Amygdala (tissue), 56 donors: ENCODE measurements around the gene LIN54.
A peak's percentile ranks its signal among the peaks of the same experiment; 100 is the strongest.
"Not testable (repeated sequence)": the region's sequence is repeated elsewhere in the genome, so short reads cannot be mapped to it uniquely, and the experiment has no call there.

Experiments used
- DNase-seq, 56 donors: peaks; one replicate each; lab custom pipeline; 2025; lab: John Stamatoyannopoulos, UW

The LIN54 gene

GRCh38 chr4:83010522-83011318 is at the start of gene LIN54:
LIN54 (minus strand) TSS chr4:83010823; CDS start chr4:82984844, 25,979 bp downstream.
- DNase-seq: peak in 54 of 56 donors; percentile 15 to 79 (median 56)

- no peak for DNase-seq
These were observed 44.3 kb upstream of the LIN54 start for GRCh38 chr4:83054928-83055327.

DNA sequence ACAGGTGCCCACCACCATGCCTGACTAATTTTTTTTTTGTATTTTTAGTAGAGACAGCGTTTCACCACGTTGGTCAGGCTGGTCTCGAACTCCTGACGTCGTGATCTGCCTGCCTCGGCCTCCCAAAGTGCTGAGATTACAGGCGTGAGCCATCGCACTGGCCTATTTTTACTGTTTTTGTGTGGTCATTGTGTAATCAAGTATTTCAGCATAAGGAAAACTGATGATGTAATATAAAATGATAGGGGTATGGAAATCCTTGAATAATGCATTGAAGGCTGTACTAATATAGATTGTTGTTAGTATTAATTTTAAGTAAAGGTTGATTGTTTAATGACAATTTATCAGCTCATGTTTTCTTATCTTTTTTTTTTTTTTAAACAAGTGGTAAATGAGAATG is 38.2 kb upstream of the LIN54 start:
- not testable (repeated sequence) for DNase-seq

GRCh38 chr4:83046693-83047473 is 36.3 kb upstream of the LIN54 start:
- no peak for DNase-seq

- DNase-seq: no peak
These were observed 33.3 kb upstream of the LIN54 start for GRCh38 chr4:83043801-83044407.

- not testable (repeated sequence) for DNase-seq
These were observed 32.5 kb upstream of the LIN54 start for GRCh38 chr4:83043157-83043556.

- DNase-seq: no peak
These were observed 29.6 kb upstream of the LIN54 start for GRCh38 chr4:83040269-83040668.

GRCh38 chr4:83036991-83037665 is 26.5 kb upstream of the LIN54 start:
- DNase-seq: no peak

GRCh38 chr4:83034630-83035494 is 24.2 kb upstream of the LIN54 start, which contains the start of gene COPS4:
COPS4 (plus strand) TSS chr4:83035183; CDS start chr4:83035225, 42 bp downstream.
- peak; percentile 42 to 100 (median 97) for DNase-seq

GRCh38 chr4:83029688-83030087 is 19.1 kb upstream of the LIN54 start:
- no peak for DNase-seq

GRCh38 chr4:83028976-83029375 is 18.4 kb upstream of the LIN54 start:
- no peak for DNase-seq

GRCh38 chr4:83025563-83025962 is 14.9 kb upstream of the LIN54 start:
- DNase-seq: no peak

DNA sequence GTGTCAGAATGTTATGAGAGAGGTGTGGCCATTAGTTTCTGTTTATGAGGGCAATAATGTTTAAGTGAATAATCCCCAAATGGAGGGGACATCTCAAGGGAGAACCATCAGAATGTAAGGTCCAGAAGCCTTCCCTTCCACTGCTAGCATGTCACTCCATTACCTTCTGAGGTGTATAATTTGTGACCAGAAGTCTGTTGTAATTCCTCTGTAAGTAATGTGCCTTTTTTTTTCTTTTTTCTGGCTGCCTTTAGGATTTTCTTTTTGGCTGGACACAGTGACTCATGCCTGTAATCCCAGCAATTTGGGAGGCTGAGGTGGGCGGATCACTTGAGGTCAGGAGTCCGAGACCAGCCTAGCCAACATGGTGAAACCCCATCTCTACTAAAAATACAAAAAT is 13.6 kb upstream of the LIN54 start:
- DNase-seq: no peak

- not testable (repeated sequence) for DNase-seq
These were observed 13.0 kb upstream of the LIN54 start for GRCh38 chr4:83023599-83023998.

DNA sequence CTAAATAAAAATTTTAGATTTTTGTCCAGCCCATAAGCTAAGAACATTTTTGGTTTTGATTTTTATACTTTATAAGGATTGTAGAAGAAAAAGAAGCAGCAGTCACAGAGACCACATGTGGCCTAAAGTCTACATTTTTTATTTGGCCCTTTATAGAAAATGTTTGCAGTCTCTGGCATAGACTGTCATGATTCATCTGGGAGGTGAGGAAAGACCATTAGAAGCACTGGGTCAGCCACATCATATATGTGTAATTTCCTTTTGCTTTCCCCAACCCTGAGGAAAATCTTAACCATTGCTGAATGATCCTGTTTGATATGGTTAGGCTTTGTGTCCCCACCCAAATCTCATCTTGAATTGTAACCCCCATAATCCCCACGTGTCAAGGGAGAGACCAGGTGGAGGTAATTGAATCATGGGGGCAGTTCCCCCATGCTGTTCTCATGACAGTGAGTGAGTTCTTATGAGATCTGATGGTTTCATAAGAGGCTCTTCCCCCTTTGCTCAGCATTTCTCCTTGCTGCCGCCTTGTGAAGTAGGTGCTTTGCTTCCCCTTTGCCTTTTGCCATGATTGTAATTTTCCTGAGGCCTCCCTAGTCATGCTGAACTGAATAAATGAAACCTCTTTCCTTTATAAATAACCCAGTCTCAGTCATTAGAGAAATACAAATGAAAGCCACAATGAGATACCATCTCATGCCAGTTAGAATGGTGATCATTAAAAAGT is 12.3 kb upstream of the LIN54 start:
- no peak for DNase-seq

DNA sequence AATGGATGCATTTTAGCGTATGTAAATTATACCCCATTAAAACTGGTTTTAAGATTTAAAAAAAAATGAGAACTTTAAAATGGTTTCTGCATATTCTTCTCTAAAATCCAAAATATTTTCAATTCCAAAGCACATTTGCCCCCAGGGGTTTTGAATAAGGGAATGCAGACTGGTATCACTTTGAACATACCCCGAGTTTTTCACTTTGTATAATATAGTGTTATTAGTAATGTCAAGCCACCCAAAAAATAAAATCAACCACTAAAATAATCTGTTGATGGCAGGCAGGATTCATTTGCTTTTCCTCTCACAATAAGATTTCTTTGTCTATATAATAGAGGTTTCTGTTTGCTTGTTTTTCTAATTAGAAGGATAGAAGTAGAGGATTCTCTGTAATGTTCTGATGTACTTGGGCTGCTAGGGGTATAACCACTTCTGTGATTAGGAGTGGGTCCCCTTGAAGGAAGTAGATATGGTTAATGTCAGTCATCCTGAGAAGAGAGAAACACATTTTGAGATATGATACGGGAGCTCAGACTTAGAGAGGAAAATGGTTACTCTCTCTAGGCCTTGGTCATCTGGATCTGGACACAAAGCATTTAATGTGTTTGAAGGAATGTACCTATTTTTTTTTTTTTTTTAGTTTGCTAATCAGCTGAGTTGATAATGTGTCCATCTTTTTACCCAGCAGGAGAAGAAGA is 9.3 kb upstream of the LIN54 start:
- no peak for DNase-seq

- DNase-seq: no peak
These were observed 3.3 kb upstream of the LIN54 start for GRCh38 chr4:83013902-83014301.

GRCh38 chr4:83013420-83013867 is 2.8 kb upstream of the LIN54 start:
- no peak for DNase-seq
